ENCODE measurements around the gene GLIS1.

DNA sequence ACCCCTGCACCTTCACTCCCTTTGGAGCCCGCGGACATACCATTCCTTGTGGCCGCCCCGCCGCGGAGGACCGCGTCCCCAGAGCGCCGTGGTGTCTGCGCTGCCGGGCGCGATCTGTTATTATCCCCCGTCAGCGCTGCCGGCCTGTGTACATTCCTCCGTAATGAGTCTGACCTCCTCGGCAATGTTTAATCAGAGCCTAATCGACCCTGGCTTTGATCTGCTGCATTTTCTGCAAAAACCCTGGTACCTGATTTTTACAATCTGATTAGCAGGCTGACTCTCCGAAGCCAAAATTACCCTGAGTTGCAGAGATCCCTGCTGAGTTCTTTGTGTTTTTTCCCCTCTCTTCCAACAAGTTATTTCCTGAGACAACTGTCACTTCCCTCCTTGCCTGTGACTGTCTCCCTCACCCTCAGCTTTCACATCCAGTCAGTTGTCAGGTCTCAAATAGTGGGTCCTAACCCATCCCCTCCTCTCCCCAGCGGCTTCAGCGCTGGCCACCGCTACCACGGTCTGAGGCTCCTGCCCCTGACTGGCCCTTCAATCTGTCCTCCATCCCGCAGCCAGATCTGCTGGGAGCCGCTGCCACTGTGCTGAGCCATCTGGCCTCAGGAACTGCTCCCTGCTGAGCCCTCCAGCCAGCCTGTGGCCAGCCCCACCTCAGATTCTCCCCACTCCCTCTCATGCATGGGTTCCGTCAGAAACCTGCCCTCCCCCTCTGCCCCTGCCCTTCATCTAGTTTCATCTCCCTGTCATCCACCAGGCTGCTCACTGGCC, 53.5 kb downstream of the GLIS1 start:
- TF ChIP-seq EZH2 (IDR thresholded peaks at IDR 0.05; ENCODE audit: insufficient read depth, low read length) (no peak), CTCF (IDR thresholded peaks at IDR 0.05; ENCODE audit: insufficient read depth, low read depth, low read length) (no peak)
